ENCODE results near the gene PLA2G2C. TPM values are rescaled to one million over a fixed set of nuclear protein-coding genes. Genes with fewer than 3 reads are reported as not detected.
"Not testable (repeated sequence)": the region's sequence is repeated elsewhere in the genome, so short reads cannot be mapped to it uniquely, and the experiment has no call there.

Gene PLA2G2C
- total RNA-seq, 2 experiments from 2014 or later, result 0.18 to 0.40 TPM

GRCh38 chr1:20142001-20142710, 44.2 kb downstream of the PLA2G2C start:
- ChIA-PET CTCF (no interaction called here), POLR2A (no interaction called here)
- DNase-seq, result no peak
- no peak overlapping the region for H3K27ac Mint-ChIP-seq
- no peaks in the 10 kb centered on the region for H3K36me3 Mint-ChIP-seq (ENCODE audit: low read depth)
- no peaks in the 10 kb centered on the region for H3K9me3 Mint-ChIP-seq
- no peak overlapping the region for H3K4me3 Mint-ChIP-seq
- H3K4me1 Mint-ChIP-seq, result no peaks in the 10 kb centered on the region
- no peaks in the 10 kb centered on the region for H3K27me3 Mint-ChIP-seq

- Mint-ChIP-seq H3K27me3 (no peaks in the 10 kb centered on the region), H3K4me3 (no peak overlapping the region), H3K36me3 (ENCODE audit: low read depth) (no peaks in the 10 kb centered on the region), H3K27ac (no peak overlapping the region), H3K4me1 (no peaks in the 10 kb centered on the region), H3K9me3 (no peaks in the 10 kb centered on the region)
- ChIA-PET CTCF (no interaction called here), POLR2A (no interaction called here)
- no peak for DNase-seq
Observed at GRCh38 chr1:20141466-20141865, 44.9 kb downstream of the PLA2G2C start.

- no peak for DNase-seq
- Mint-ChIP-seq H3K9me3 (no peaks in the 10 kb centered on the region), H3K36me3 (ENCODE audit: low read depth) (no peaks in the 10 kb centered on the region), H3K27me3 (peaks cover under 1% of the 10 kb centered on the region), H3K27ac (no peak overlapping the region), H3K4me1 (no peaks in the 10 kb centered on the region), H3K4me3 (no peak overlapping the region)
- ChIA-PET CTCF (no interaction called here), POLR2A (no interaction called here)
Observed at GRCh38 chr1:20141001-20141400, 45.3 kb downstream of the PLA2G2C start.

GRCh38 chr1:20139776-20140612, 46.3 kb downstream of the PLA2G2C start:
- ChIA-PET CTCF (no interaction called here), POLR2A (no interaction called here)
- no peak for DNase-seq
- no peak overlapping the region for H3K27ac Mint-ChIP-seq
- no peaks in the 10 kb centered on the region for H3K9me3 Mint-ChIP-seq
- H3K36me3 Mint-ChIP-seq (ENCODE audit: low read depth), result no peaks in the 10 kb centered on the region
- no peaks in the 10 kb centered on the region for H3K4me1 Mint-ChIP-seq
- no peak overlapping the region for H3K4me3 Mint-ChIP-seq
- peaks cover 4% of the 10 kb centered on the region for H3K27me3 Mint-ChIP-seq

GRCh38 chr1:20138961-20139550, 47.3 kb downstream of the PLA2G2C start, which contains the start of gene PLA2G2F:
TSS of gene PLA2G2F (plus strand) at chr1:20139323. CDS start at chr1:20139428, 105 bp downstream.
- Mint-ChIP-seq H3K27ac (no peak within 1 kb of the TSS), H3K36me3 (ENCODE audit: low read depth) (no peaks in the 10 kb centered on the region), H3K9me3 (no peaks in the 10 kb centered on the region), H3K4me1 (no peaks in the 10 kb centered on the region), H3K4me3 (no peak within 1 kb of the TSS), H3K27me3 (peaks cover 6% of the 10 kb centered on the region)
- ChIA-PET POLR2A (no interaction called here), CTCF (no interaction called here)
- no peak for DNase-seq

GRCh38 chr1:20138346-20138745, 48.0 kb downstream of the PLA2G2C start:
- H3K4me1 Mint-ChIP-seq, result no peaks in the 10 kb centered on the region

GRCh38 chr1:20137604-20138003, 48.7 kb downstream of the PLA2G2C start:
- H3K27me3 Mint-ChIP-seq, result peaks cover 11% of the 10 kb centered on the region
- H3K9me3 Mint-ChIP-seq, result no peaks in the 10 kb centered on the region
- ChIA-PET POLR2A (no interaction called here), CTCF (no interaction called here)
- no peaks in the 10 kb centered on the region for H3K36me3 Mint-ChIP-seq (ENCODE audit: low read depth)
- no peak overlapping the region for H3K4me3 Mint-ChIP-seq
- no peak for DNase-seq
- H3K27ac Mint-ChIP-seq, result no peak overlapping the region
- H3K4me1 Mint-ChIP-seq, result no peaks in the 10 kb centered on the region

More at GRCh38 chr1:20138346-20138745, 48.0 kb downstream of the PLA2G2C start:
- H3K27ac Mint-ChIP-seq, result no peak overlapping the region
- H3K27me3 Mint-ChIP-seq, result peaks cover 7% of the 10 kb centered on the region
- H3K9me3 Mint-ChIP-seq, result no peaks in the 10 kb centered on the region
- DNase-seq, result no peak
- POLR2A ChIA-PET, result no interaction called here
- no peaks in the 10 kb centered on the region for H3K36me3 Mint-ChIP-seq (ENCODE audit: low read depth)
- H3K4me3 Mint-ChIP-seq, result no peak overlapping the region
- CTCF ChIA-PET, result no interaction called here

GRCh38 chr1:20137055-20137454, 49.3 kb downstream of the PLA2G2C start:
- H3K9me3 Mint-ChIP-seq, result no peaks in the 10 kb centered on the region
- H3K4me3 Mint-ChIP-seq, result no peak overlapping the region
- H3K27ac Mint-ChIP-seq, result no peak overlapping the region
- ChIA-PET CTCF (no interaction called here), POLR2A (no interaction called here)
- DNase-seq, result no peak
- no peaks in the 10 kb centered on the region for H3K36me3 Mint-ChIP-seq (ENCODE audit: low read depth)
- H3K4me1 Mint-ChIP-seq, result no peaks in the 10 kb centered on the region
- peaks cover 13% of the 10 kb centered on the region for H3K27me3 Mint-ChIP-seq

- no peaks in the 10 kb centered on the region for H3K9me3 Mint-ChIP-seq
- no peak overlapping the region for H3K27ac Mint-ChIP-seq
- H3K4me3 Mint-ChIP-seq, result no peak overlapping the region
- H3K4me1 Mint-ChIP-seq, result no peaks in the 10 kb centered on the region
- no peaks in the 10 kb centered on the region for H3K36me3 Mint-ChIP-seq (ENCODE audit: low read depth)
- CTCF ChIA-PET, result no interaction called here
- no peak for DNase-seq
- H3K27me3 Mint-ChIP-seq, result peaks cover 17% of the 10 kb centered on the region
- POLR2A ChIA-PET, result no interaction called here
Observed at GRCh38 chr1:20136249-20136648, 50.1 kb downstream of the PLA2G2C start.

GRCh38 chr1:20134995-20135394, 51.3 kb downstream of the PLA2G2C start:
- no peak for DNase-seq
- Mint-ChIP-seq H3K36me3 (ENCODE audit: low read depth) (no peaks in the 10 kb centered on the region), H3K4me3 (no peak overlapping the region), H3K27me3 (peaks cover 18% of the 10 kb centered on the region), H3K27ac (no peak overlapping the region), H3K4me1 (no peaks in the 10 kb centered on the region), H3K9me3 (no peaks in the 10 kb centered on the region)
- ChIA-PET POLR2A (no interaction called here), CTCF (interaction anchor here (0.7 kb wide), 1 partner anchor 163 kb away, joined by 3 read pairs; no protein-coding TSS in a partner anchor)

- H3K36me3 Mint-ChIP-seq (ENCODE audit: low read depth); CTCF ChIA-PET; POLR2A ChIA-PET; DNase-seq; H3K27ac Mint-ChIP-seq; H3K9me3 Mint-ChIP-seq; H3K4me1 Mint-ChIP-seq; H3K4me3 Mint-ChIP-seq: not testable (repeated sequence)
- H3K27me3 Mint-ChIP-seq, result peaks cover 18% of the 10 kb centered on the region
Observed at GRCh38 chr1:20130518-20130917, 55.8 kb downstream of the PLA2G2C start.

GRCh38 chr1:20126806-20127440, 59.4 kb downstream of the PLA2G2C start:
- DNase-seq, result no peak
- CTCF ChIA-PET, result no interaction called here

GRCh38 chr1:20126041-20126805, 60.1 kb downstream of the PLA2G2C start:
- H3K4me3 Mint-ChIP-seq, result no peak overlapping the region
- CTCF ChIA-PET, result no interaction called here
- no peak for DNase-seq
- H3K27ac Mint-ChIP-seq, result no peak overlapping the region
- no peaks in the 10 kb centered on the region for H3K4me1 Mint-ChIP-seq
- POLR2A ChIA-PET, result no interaction called here
- H3K27me3 Mint-ChIP-seq, result peaks cover 8% of the 10 kb centered on the region
- H3K36me3 Mint-ChIP-seq (ENCODE audit: low read depth), result no peaks in the 10 kb centered on the region
- no peaks in the 10 kb centered on the region for H3K9me3 Mint-ChIP-seq

More at GRCh38 chr1:20126806-20127440, 59.4 kb downstream of the PLA2G2C start:
- no peaks in the 10 kb centered on the region for H3K9me3 Mint-ChIP-seq
- peaks cover 10% of the 10 kb centered on the region for H3K27me3 Mint-ChIP-seq
- no peaks in the 10 kb centered on the region for H3K4me1 Mint-ChIP-seq
- H3K4me3 Mint-ChIP-seq, result no peak overlapping the region
- no peaks in the 10 kb centered on the region for H3K36me3 Mint-ChIP-seq (ENCODE audit: low read depth)
- no peak overlapping the region for H3K27ac Mint-ChIP-seq
- POLR2A ChIA-PET, result no interaction called here
